GM19395 (cell line): ENCODE data around the gene CFAP65.

Experiments used
- ATAC-seq: cut with Tn5 transposase; IDR thresholded peaks from one replicate; pipeline ENCODE4 v1.9.1; 2021; ENCODE audit warnings: mild to moderate bottlenecking, moderate library complexity; ENCODE audit not compliant: unreplicated experiment

CFAP65 gene

GRCh38 chr2:218993345-218994315 is 47.7 kb downstream of the CFAP65 start, which contains the start of gene CRYBA2:
CRYBA2 (minus strand) TSS chr2:218993422; CDS start chr2:218993176, 246 bp downstream.
- ATAC-seq = no peak

GRCh38 chr2:218992703-218993344 is 48.5 kb downstream of the CFAP65 start:
- no peak for ATAC-seq

GRCh38 chr2:218992196-218992595 is 49.1 kb downstream of the CFAP65 start:
- ATAC-seq = no peak

GRCh38 chr2:218991674-218992168 is 49.6 kb downstream of the CFAP65 start:
- ATAC-seq = no peak

GRCh38 chr2:218990612-218991011 is 50.7 kb downstream of the CFAP65 start:
- no peak for ATAC-seq

GRCh38 chr2:218990052-218990451 is 51.3 kb downstream of the CFAP65 start:
- ATAC-seq = no peak

GRCh38 chr2:218988650-218989049 is 52.7 kb downstream of the CFAP65 start:
- no peak for ATAC-seq

GRCh38 chr2:218988164-218988563 is 53.2 kb downstream of the CFAP65 start:
- no peak for ATAC-seq

- no peak for ATAC-seq
These were observed 55.1 kb downstream of the CFAP65 start for GRCh38 chr2:218986148-218986761.

GRCh38 chr2:218985325-218986091 is 55.8 kb downstream of the CFAP65 start:
- no peak for ATAC-seq

GRCh38 chr2:218985021-218985324 is 56.3 kb downstream of the CFAP65 start, which contains the start of gene FEV:
FEV (minus strand) TSS chr2:218985184; CDS start chr2:218985075, 109 bp downstream.
- ATAC-seq = no peak

- no peak for ATAC-seq
These were observed 56.9 kb downstream of the CFAP65 start for GRCh38 chr2:218984239-218985020.

GRCh38 chr2:218983934-218984238 is 57.4 kb downstream of the CFAP65 start:
- no peak for ATAC-seq

GRCh38 chr2:218983263-218983933 is 57.9 kb downstream of the CFAP65 start:
- ATAC-seq = no peak

GRCh38 chr2:218982586-218983262 is 58.6 kb downstream of the CFAP65 start:
- no peak for ATAC-seq

GRCh38 chr2:218981881-218982585 is 59.3 kb downstream of the CFAP65 start:
- ATAC-seq = no peak

- no peak for ATAC-seq
These were observed 59.9 kb downstream of the CFAP65 start for GRCh38 chr2:218981390-218981880.

- ATAC-seq = no peak
These were observed 60.5 kb downstream of the CFAP65 start for GRCh38 chr2:218980735-218981389.
